Measurements from ENCODE around the gene PEX14.

PEX14 gene

GRCh38 chr1:10655002-10655401 lies 180.3 kb downstream of the PEX14 start:
- DNase-seq = no peak

GRCh38 chr1:10656431-10656830 lies 181.7 kb downstream of the PEX14 start:
- no peak for DNase-seq

- no peak for DNase-seq
Measured at GRCh38 chr1:10657088-10657847, 182.5 kb downstream of the PEX14 start.

- DNase-seq = no peak
Measured at GRCh38 chr1:10658396-10659066, 183.8 kb downstream of the PEX14 start.

- DNase-seq = no peak
Measured at GRCh38 chr1:10659218-10659617, 184.5 kb downstream of the PEX14 start.

GRCh38 chr1:10659646-10660540 lies 185.1 kb downstream of the PEX14 start:
- no peak for DNase-seq

- no peak for DNase-seq
Measured at GRCh38 chr1:10661453-10661852, 186.7 kb downstream of the PEX14 start.

GRCh38 chr1:10662090-10662688 lies 187.4 kb downstream of the PEX14 start:
- no peak for DNase-seq

- no peak for DNase-seq
Measured at GRCh38 chr1:10662824-10663677, 188.3 kb downstream of the PEX14 start.

- DNase-seq = no peak
Measured at GRCh38 chr1:10663678-10664035, 188.9 kb downstream of the PEX14 start.

- no peak for DNase-seq
Measured at GRCh38 chr1:10664251-10664650, 189.5 kb downstream of the PEX14 start.

GRCh38 chr1:10665226-10665625 lies 190.5 kb downstream of the PEX14 start:
- DNase-seq = no peak

GRCh38 chr1:10665930-10666850 lies 191.4 kb downstream of the PEX14 start:
- DNase-seq = no peak

GRCh38 chr1:10667861-10668761 lies 193.4 kb downstream of the PEX14 start:
- no peak for DNase-seq

- DNase-seq = no peak
Measured at GRCh38 chr1:10669570-10669969, 194.8 kb downstream of the PEX14 start.

GRCh38 chr1:10670190-10670589 lies 195.4 kb downstream of the PEX14 start:
- no peak for DNase-seq

GRCh38 chr1:10671090-10671489 lies 196.3 kb downstream of the PEX14 start:
- DNase-seq = no peak

- DNase-seq = no peak
Measured at GRCh38 chr1:10671622-10672342, 197.0 kb downstream of the PEX14 start.

- no peak for DNase-seq
Measured at GRCh38 chr1:10672343-10673050, 197.7 kb downstream of the PEX14 start.

Measured in Kasumi-1 (cell line).